SU-DHL-6 (cell line): ENCODE results near the gene GYPB.
"Not testable (repeated sequence)": the region's sequence is repeated elsewhere in the genome, so short reads cannot be mapped to it uniquely, and the experiment has no call there.

Experiments
- CTCF ChIP-seq: fragments of 200-600 bp; sonication (generic); IDR thresholded peaks from one replicate; pipeline ENCODE4 v1.5.1; 2017; ENCODE audit warnings: antibody characterized with exemption, mild to moderate bottlenecking, low read length, moderate library complexity; ENCODE audit not compliant: insufficient read depth, poor library complexity, severe bottlenecking
- EZH2phosphoT487 ChIP-seq: fragments of 200-600 bp; sonication (generic), shearing (Covaris generic); conservative IDR thresholded peaks from 2 replicates; pipeline ENCODE4 v1.6.1; 2018; ENCODE audit warnings: mild to moderate bottlenecking, antibody characterized with exemption, low read length, moderate library complexity, mixed read lengths

- not testable (repeated sequence) for TF ChIP-seq CTCF, EZH2phosphoT487
Measured at GRCh38 chr4:144007960-144008359, 11.2 kb downstream of the GYPB start.
